Neural crest cell (in vitro differentiated cells): ENCODE measurements around the gene FBP1. TPM values are rescaled to one million over a fixed set of nuclear protein-coding genes. Genes with fewer than 3 reads are reported as not detected.

Experiments used
- DNase-seq: peaks from one replicate; pipeline ENCODE4 v3.0.0; 2021; ENCODE audit warnings: low read depth, mixed read lengths, low spot score
- H3K27ac Mint-ChIP-seq: one replicate; pipeline ENCODE4 v1.8.0; 2021; ENCODE audit warnings: mild to moderate bottlenecking, mixed read lengths; ENCODE audit not compliant: unreplicated experiment
- H3K27me3 Mint-ChIP-seq: 2 replicates; pipeline ENCODE4 v1.8.0; 2021; ENCODE audit warnings: low read depth, mild to moderate bottlenecking, mixed read lengths
- H3K36me3 Mint-ChIP-seq: 2 replicates; pipeline ENCODE4 v1.8.0; 2021; ENCODE audit warnings: low read depth, mild to moderate bottlenecking, mixed read lengths
- H3K4me1 Mint-ChIP-seq: 2 replicates; pipeline ENCODE4 v1.8.0; 2021; ENCODE audit warnings: mixed read lengths
- H3K4me3 Mint-ChIP-seq: one replicate; pipeline ENCODE4 v1.8.0; 2021; ENCODE audit warnings: mild to moderate bottlenecking, mixed read lengths
- H3K9me3 Mint-ChIP-seq: 2 replicates; pipeline ENCODE4 v1.8.0; 2021; ENCODE audit warnings: mixed read lengths
- CTCF ChIP-seq: fragments of 200-600 bp; sonication (generic); conservative IDR thresholded peaks from 2 replicates; pipeline ENCODE4 v1.5.0; 2021; ENCODE audit warnings: antibody characterized with exemption, mild to moderate bottlenecking
- total RNA-seq: library from RNA; stranded (reverse); gene quantifications from 2 replicates; pipeline ENCODE4 v1.2.1, GENCODE V29; 2021

The FBP1 gene
- total RNA-seq, 1 donor from 2014 or later, result 0.86 TPM

DNA sequence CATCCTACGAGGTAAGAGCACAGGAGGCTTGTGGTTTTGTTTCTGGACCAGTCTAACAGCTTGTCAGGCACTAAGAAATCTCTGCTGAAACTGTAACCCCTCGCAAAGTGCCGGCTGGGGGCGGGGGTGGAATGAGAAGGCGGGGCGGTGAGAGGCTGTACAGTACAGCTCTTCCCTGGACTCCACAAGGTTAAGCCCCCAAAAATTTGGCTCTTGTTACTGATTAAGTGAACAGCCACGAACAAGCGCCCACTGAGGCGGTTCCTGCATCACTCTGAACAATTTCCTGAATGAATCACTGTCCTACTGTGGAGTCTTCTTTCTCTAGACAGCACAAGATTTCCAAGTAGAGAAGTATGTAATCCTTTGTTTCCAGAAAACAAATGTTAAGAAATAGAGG lies 52.5 kb downstream of the FBP1 start:
- no peaks in the 10 kb centered on the region for H3K36me3 Mint-ChIP-seq
- no peak for TF ChIP-seq CTCF
- DNase-seq, result no peak
- no peaks in the 10 kb centered on the region for H3K9me3 Mint-ChIP-seq
- H3K27me3 Mint-ChIP-seq, result no peaks in the 10 kb centered on the region
- no peaks in the 10 kb centered on the region for H3K4me1 Mint-ChIP-seq
- no peak overlapping the region for H3K27ac Mint-ChIP-seq
- H3K4me3 Mint-ChIP-seq, result no peak overlapping the region

- Mint-ChIP-seq H3K9me3 (no peaks in the 10 kb centered on the region), H3K27ac (no peak overlapping the region), H3K4me1 (no peaks in the 10 kb centered on the region), H3K4me3 (no peak overlapping the region), H3K36me3 (no peaks in the 10 kb centered on the region), H3K27me3 (no peaks in the 10 kb centered on the region)
- DNase-seq, result no peak
- no peak for TF ChIP-seq CTCF
Measured at GRCh38 chr9:94586316-94586715, 53.0 kb downstream of the FBP1 start.

- Mint-ChIP-seq H3K27ac (no peak overlapping the region), H3K9me3 (no peaks in the 10 kb centered on the region), H3K4me1 (no peaks in the 10 kb centered on the region), H3K36me3 (no peaks in the 10 kb centered on the region), H3K4me3 (no peak overlapping the region), H3K27me3 (no peaks in the 10 kb centered on the region)
- no peak for TF ChIP-seq CTCF
- DNase-seq, result no peak
Measured at GRCh38 chr9:94584555-94584954, 54.8 kb downstream of the FBP1 start.

DNA sequence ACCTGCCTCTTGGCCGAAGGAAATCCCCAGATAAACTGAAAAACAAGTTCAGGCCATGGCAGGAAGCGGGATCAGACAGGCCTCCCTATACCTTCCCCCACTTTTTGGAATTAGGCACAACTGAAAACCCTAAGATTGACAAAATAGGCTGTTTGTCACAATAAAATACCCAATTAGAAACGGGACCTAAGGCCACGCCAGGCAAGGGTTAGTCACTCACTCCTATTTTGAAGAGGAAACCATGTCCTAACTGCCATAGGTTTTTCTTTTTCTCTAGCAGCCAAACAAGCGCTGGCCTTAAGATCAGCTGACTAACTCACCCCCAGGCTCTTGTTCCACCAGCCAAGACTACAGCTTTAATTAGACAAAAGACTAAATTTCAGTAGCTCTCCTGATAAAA lies 57.6 kb downstream of the FBP1 start:
- no peaks in the 10 kb centered on the region for H3K9me3 Mint-ChIP-seq
- no peak for DNase-seq
- no peak overlapping the region for H3K4me3 Mint-ChIP-seq
- no peaks in the 10 kb centered on the region for H3K27me3 Mint-ChIP-seq
- no peak for TF ChIP-seq CTCF
- H3K36me3 Mint-ChIP-seq, result no peaks in the 10 kb centered on the region
- peaks cover 7% of the 10 kb centered on the region for H3K4me1 Mint-ChIP-seq
- no peak overlapping the region for H3K27ac Mint-ChIP-seq

- H3K4me3 Mint-ChIP-seq, result no peak overlapping the region
- H3K9me3 Mint-ChIP-seq, result no peaks in the 10 kb centered on the region
- peaks cover 7% of the 10 kb centered on the region for H3K4me1 Mint-ChIP-seq
- no peak overlapping the region for H3K27ac Mint-ChIP-seq
- peaks cover 2% of the 10 kb centered on the region for H3K27me3 Mint-ChIP-seq
- no peak for TF ChIP-seq CTCF
- no peak for DNase-seq
- H3K36me3 Mint-ChIP-seq, result no peaks in the 10 kb centered on the region
Measured at GRCh38 chr9:94577571-94577970, 61.7 kb downstream of the FBP1 start.

GRCh38 chr9:94577036-94577435 lies 62.3 kb downstream of the FBP1 start:
- no peak for DNase-seq
- peaks cover 7% of the 10 kb centered on the region for H3K4me1 Mint-ChIP-seq
- H3K9me3 Mint-ChIP-seq, result no peaks in the 10 kb centered on the region
- H3K36me3 Mint-ChIP-seq, result no peaks in the 10 kb centered on the region
- H3K27ac Mint-ChIP-seq, result no peak overlapping the region
- peaks cover 7% of the 10 kb centered on the region for H3K27me3 Mint-ChIP-seq
- no peak overlapping the region for H3K4me3 Mint-ChIP-seq
- TF ChIP-seq CTCF, result no peak
